Measurements from ENCODE around the gene PDXP. TPM values are rescaled to one million over a fixed set of nuclear protein-coding genes. Genes with fewer than 3 reads are reported as not detected.
"Not testable (repeated sequence)": the region's sequence is repeated elsewhere in the genome, so short reads cannot be mapped to it uniquely, and the experiment has no call there.

The PDXP gene
- polyA plus RNA-seq, 1 donor from 2014 or later, result 108 TPM

DNA sequence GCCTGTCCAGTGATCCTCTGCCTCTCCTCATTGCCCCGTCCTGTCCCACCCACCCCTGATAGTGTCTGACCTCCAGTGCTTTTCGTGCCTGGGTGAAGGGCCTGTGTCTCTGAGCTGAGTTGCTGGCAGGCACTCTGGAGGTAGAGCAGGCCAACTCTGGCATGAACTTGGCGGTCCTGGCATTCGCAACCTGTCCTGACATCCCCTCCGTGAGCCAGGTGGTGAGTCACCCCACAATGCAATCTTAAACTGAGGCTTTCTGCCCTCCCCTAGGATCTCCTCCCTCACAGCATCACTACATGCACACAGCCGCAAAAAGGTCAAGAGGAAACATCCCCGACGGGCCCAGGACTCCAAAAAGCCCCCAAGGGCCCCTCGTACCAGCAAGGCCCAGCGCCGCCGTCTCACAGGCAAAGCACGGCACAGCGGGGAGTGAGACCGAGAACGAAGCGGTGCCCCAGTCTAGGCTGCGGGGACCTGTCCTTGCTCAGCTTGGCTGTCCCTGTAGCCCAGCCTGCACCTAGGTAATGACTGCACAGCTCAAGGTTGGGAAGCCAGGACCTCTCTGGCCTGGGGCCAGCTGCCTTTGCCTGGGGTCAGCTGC is 32.5 kb downstream of the PDXP start:
- Histone ChIP-seq H2AFZ (ENCODE audit: low read depth, low read length) (no peak overlapping the region), H3K9me2 (ENCODE audit: insufficient read depth, low read length) (no peaks in the 10 kb centered on the region), H3F3A (ENCODE audit: insufficient read depth, low read length, poor library complexity, severe bottlenecking) (no peaks in the 10 kb centered on the region), H3K79me2 (replicated peaks; ENCODE audit: insufficient read depth, low read length) (peaks cover 6% of the 10 kb centered on the region), H3K36me3 (ENCODE audit: insufficient read depth, low read length) (peaks cover 5% of the 10 kb centered on the region), H3K4me2 (ENCODE audit: low read length) (no peak overlapping the region), H4K20me1 (ENCODE audit: insufficient read depth) (no peaks in the 10 kb centered on the region), H3K27me3 (ENCODE audit: insufficient read depth, low read depth, low read length) (no peaks in the 10 kb centered on the region), H3K9ac (ENCODE audit: low read length) (no peak overlapping the region), H3K4me3 (ENCODE audit: low read length) (no peak overlapping the region), H3K27ac (ENCODE audit: low read length) (no peak overlapping the region), H3K9me3 (ENCODE audit: low read length) (no peaks in the 10 kb centered on the region)
- TF ChIP-seq EZH2 (IDR thresholded peaks at IDR 0.05; ENCODE audit: borderline replicate concordance, insufficient read depth, low read length, poor library complexity, severe bottlenecking) (no peak), POLR2AphosphoS5 (IDR thresholded peaks at IDR 0.05) (no peak), TAF1 (IDR thresholded peaks at IDR 0.05; ENCODE audit: low read depth) (no peak), SMC3 (conservative IDR thresholded peaks at IDR 0.05; ENCODE audit: poor library complexity) (no peak), MXI1 (conservative IDR thresholded peaks at IDR 0.05; ENCODE audit: poor library complexity, severe bottlenecking) (no peak), RAD21 (conservative IDR thresholded peaks at IDR 0.05) (no peak), EP300 (conservative IDR thresholded peaks at IDR 0.05; ENCODE audit: poor library complexity, severe bottlenecking) (no peak)
- TF ChIP-seq, protein P1, sequence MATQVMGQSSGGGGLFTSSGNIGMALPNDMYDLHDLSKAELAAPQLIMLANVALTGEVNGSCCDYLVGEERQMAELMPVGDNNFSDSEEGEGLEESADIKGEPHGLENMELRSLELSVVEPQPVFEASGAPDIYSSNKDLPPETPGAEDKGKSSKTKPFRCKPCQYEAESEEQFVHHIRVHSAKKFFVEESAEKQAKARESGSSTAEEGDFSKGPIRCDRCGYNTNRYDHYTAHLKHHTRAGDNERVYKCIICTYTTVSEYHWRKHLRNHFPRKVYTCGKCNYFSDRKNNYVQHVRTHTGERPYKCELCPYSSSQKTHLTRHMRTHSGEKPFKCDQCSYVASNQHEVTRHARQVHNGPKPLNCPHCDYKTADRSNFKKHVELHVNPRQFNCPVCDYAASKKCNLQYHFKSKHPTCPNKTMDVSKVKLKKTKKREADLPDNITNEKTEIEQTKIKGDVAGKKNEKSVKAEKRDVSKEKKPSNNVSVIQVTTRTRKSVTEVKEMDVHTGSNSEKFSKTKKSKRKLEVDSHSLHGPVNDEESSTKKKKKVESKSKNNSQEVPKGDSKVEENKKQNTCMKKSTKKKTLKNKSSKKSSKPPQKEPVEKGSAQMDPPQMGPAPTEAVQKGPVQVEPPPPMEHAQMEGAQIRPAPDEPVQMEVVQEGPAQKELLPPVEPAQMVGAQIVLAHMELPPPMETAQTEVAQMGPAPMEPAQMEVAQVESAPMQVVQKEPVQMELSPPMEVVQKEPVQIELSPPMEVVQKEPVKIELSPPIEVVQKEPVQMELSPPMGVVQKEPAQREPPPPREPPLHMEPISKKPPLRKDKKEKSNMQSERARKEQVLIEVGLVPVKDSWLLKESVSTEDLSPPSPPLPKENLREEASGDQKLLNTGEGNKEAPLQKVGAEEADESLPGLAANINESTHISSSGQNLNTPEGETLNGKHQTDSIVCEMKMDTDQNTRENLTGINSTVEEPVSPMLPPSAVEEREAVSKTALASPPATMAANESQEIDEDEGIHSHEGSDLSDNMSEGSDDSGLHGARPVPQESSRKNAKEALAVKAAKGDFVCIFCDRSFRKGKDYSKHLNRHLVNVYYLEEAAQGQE (IDR thresholded peaks at IDR 0.05; ENCODE audit: borderline replicate concordance), result no peak
- TF ChIP-seq, protein P2, sequence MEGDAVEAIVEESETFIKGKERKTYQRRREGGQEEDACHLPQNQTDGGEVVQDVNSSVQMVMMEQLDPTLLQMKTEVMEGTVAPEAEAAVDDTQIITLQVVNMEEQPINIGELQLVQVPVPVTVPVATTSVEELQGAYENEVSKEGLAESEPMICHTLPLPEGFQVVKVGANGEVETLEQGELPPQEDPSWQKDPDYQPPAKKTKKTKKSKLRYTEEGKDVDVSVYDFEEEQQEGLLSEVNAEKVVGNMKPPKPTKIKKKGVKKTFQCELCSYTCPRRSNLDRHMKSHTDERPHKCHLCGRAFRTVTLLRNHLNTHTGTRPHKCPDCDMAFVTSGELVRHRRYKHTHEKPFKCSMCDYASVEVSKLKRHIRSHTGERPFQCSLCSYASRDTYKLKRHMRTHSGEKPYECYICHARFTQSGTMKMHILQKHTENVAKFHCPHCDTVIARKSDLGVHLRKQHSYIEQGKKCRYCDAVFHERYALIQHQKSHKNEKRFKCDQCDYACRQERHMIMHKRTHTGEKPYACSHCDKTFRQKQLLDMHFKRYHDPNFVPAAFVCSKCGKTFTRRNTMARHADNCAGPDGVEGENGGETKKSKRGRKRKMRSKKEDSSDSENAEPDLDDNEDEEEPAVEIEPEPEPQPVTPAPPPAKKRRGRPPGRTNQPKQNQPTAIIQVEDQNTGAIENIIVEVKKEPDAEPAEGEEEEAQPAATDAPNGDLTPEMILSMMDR (IDR thresholded peaks at IDR 0.05; ENCODE audit: poor library complexity, severe bottlenecking), result no peak

DNA sequence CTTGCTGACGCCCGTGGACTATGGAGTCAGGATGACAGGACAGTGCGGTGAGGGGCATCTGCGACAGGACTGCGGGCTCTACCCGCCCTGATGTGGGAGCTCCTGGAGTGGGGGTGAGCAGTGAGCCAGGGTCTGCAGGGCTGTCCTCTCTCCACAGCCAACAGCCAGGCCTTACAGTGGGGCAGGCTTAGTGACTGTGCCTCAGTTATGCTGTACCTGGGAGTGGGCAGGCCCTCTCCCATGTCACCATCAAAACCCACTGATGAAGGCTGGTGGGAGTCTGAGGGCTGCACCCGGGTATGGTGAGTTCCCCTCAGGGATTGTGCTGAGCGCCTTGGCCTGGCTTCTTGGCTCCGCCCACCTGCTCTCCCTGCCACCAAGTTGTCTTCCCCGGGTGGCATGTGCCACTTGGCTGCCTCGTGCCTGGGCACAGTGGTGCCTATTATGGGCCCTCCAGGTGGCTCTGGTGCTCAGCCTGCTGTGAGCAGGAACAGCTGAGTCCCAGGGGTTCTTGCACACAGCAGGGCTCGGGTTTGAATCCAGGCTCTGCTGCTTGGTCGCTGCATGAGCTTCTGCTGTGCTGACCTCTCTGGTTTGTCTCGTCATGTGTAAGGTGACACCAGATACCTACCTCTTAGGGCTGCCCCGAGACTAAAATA is 34.2 kb downstream of the PDXP start:
- H3K4me3 ChIP-seq (ENCODE audit: low read length), result no peak overlapping the region
- no peaks in the 10 kb centered on the region for H3F3A ChIP-seq (ENCODE audit: insufficient read depth, low read length, poor library complexity, severe bottlenecking)
- no peak overlapping the region for H3K27ac ChIP-seq (ENCODE audit: low read length)
- TF ChIP-seq RAD21 (conservative IDR thresholded peaks at IDR 0.05) (no peak), POLR2AphosphoS5 (IDR thresholded peaks at IDR 0.05) (no peak), EP300 (conservative IDR thresholded peaks at IDR 0.05; ENCODE audit: poor library complexity, severe bottlenecking) (no peak), MXI1 (conservative IDR thresholded peaks at IDR 0.05; ENCODE audit: poor library complexity, severe bottlenecking) (no peak), SMC3 (conservative IDR thresholded peaks at IDR 0.05; ENCODE audit: poor library complexity) (no peak), EZH2 (IDR thresholded peaks at IDR 0.05; ENCODE audit: borderline replicate concordance, insufficient read depth, low read length, poor library complexity, severe bottlenecking) (no peak), TAF1 (IDR thresholded peaks at IDR 0.05; ENCODE audit: low read depth) (no peak)
- TF ChIP-seq, protein P2 (IDR thresholded peaks at IDR 0.05; ENCODE audit: poor library complexity, severe bottlenecking), result no peak
- TF ChIP-seq, protein P1 (IDR thresholded peaks at IDR 0.05; ENCODE audit: borderline replicate concordance), result no peak
- H4K20me1 ChIP-seq (ENCODE audit: insufficient read depth), result no peaks in the 10 kb centered on the region
- H3K9me3 ChIP-seq (ENCODE audit: low read length), result no peaks in the 10 kb centered on the region
- peaks cover 7% of the 10 kb centered on the region for H3K79me2 ChIP-seq (replicated peaks; ENCODE audit: insufficient read depth, low read length)
- H3K36me3 ChIP-seq (ENCODE audit: insufficient read depth, low read length), result peaks cover 5% of the 10 kb centered on the region
- no peak overlapping the region for H3K4me2 ChIP-seq (ENCODE audit: low read length)
- no peak overlapping the region for H3K9ac ChIP-seq (ENCODE audit: low read length)
- H3K9me2 ChIP-seq (ENCODE audit: insufficient read depth, low read length), result no peaks in the 10 kb centered on the region
- no peaks in the 10 kb centered on the region for H3K27me3 ChIP-seq (ENCODE audit: insufficient read depth, low read depth, low read length)
- H2AFZ ChIP-seq (ENCODE audit: low read depth, low read length), result no peak overlapping the region

DNA sequence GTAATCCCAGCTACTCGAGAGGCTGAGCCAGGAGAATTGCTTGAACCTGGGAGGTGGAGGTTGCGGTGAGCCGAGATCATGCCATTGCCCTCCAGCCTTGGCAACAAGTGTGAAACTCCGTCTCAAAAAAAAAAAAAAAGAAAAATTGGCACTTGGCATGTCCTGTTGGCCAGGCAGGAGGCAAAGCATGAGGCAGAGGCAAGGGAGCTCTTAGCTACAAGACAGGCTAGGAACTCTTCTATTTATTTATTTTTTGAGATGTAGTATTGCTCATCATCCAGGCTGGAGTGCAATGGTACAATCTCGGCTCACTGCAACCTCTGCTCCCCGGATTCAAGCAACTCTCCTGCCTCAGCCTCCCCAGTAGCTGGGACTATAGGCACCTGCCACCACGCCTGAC is 35.6 kb downstream of the PDXP start:
- H2AFZ ChIP-seq (ENCODE audit: low read depth, low read length); H3K4me2 ChIP-seq (ENCODE audit: low read length); H3F3A ChIP-seq (ENCODE audit: insufficient read depth, low read length, poor library complexity, severe bottlenecking); H3K4me3 ChIP-seq (ENCODE audit: low read length); H3K27ac ChIP-seq (ENCODE audit: low read length); H3K36me3 ChIP-seq (ENCODE audit: insufficient read depth, low read length); H4K20me1 ChIP-seq (ENCODE audit: insufficient read depth); H3K9me3 ChIP-seq (ENCODE audit: low read length); H3K9me2 ChIP-seq (ENCODE audit: insufficient read depth, low read length); H3K27me3 ChIP-seq (ENCODE audit: insufficient read depth, low read depth, low read length); H3K9ac ChIP-seq (ENCODE audit: low read length): not testable (repeated sequence)
- H3K79me2 ChIP-seq (replicated peaks; ENCODE audit: insufficient read depth, low read length), result peaks cover 12% of the 10 kb centered on the region

All from neural cell (in vitro differentiated cells).